NCI-H345 treated with DMSO at 0.1 percent for 48 hours (cell line): Measurements from ENCODE around the gene TAS2R16.
"Not testable (repeated sequence)": the region's sequence is repeated elsewhere in the genome, so short reads cannot be mapped to it uniquely, and the experiment has no call there.

Source experiments
- DNase-seq: peaks from one replicate; lab custom pipeline; 2025; ENCODE audit not compliant: unreplicated experiment; lab: John Stamatoyannopoulos, UW

The TAS2R16 gene

GRCh38 chr7:122974229-122974628, 21.3 kb downstream of the TAS2R16 start:
- no peak for DNase-seq

GRCh38 chr7:122972056-122972455, 23.4 kb downstream of the TAS2R16 start:
- no peak for DNase-seq

GRCh38 chr7:122970740-122971725, 24.5 kb downstream of the TAS2R16 start:
- no peak for DNase-seq

- no peak for DNase-seq
Observed at GRCh38 chr7:122968389-122968788, 27.1 kb downstream of the TAS2R16 start.

GRCh38 chr7:122965306-122965705, 30.2 kb downstream of the TAS2R16 start:
- no peak for DNase-seq

GRCh38 chr7:122953678-122954077, 41.8 kb downstream of the TAS2R16 start:
- not testable (repeated sequence) for DNase-seq

GRCh38 chr7:122951006-122951405, 44.5 kb downstream of the TAS2R16 start:
- DNase-seq: no peak

GRCh38 chr7:122949186-122949585, 46.3 kb downstream of the TAS2R16 start:
- DNase-seq: no peak
